Memory B cell (primary cell): Measurements from ENCODE around the gene PIAS1.
"Not testable (repeated sequence)": the region's sequence is repeated elsewhere in the genome, so short reads cannot be mapped to it uniquely, and the experiment has no call there.

Source experiments
- ATAC-seq: fragments of 150-1000 bp; cut with Tn5 transposase; 2 replicates; pipeline ENCODE4 v1.10.0; 2021; ENCODE audit warnings: low read depth, mild to moderate bottlenecking, moderate library complexity
- DNase-seq, 2 donors: peaks; one replicate each; pipeline ENCODE4 v3.0.0; 2022; ENCODE audit warnings: low spot score in 2 of 2
- H3K27ac Mint-ChIP-seq: one replicate; pipeline ENCODE4 v1.8.0; 2022; ENCODE audit warnings: mild to moderate bottlenecking, moderate library complexity, mixed read lengths
- H3K27me3 Mint-ChIP-seq: one replicate; pipeline ENCODE4 v1.8.0; 2022; ENCODE audit warnings: mixed read lengths
- H3K36me3 Mint-ChIP-seq: one replicate; pipeline ENCODE4 v1.8.0; 2022; ENCODE audit warnings: mild to moderate bottlenecking, mixed read lengths
- H3K4me1 Mint-ChIP-seq: one replicate; pipeline ENCODE4 v1.8.0; 2022; ENCODE audit warnings: mixed read lengths
- H3K4me3 Mint-ChIP-seq: one replicate; pipeline ENCODE4 v1.8.0; 2022; ENCODE audit warnings: mild to moderate bottlenecking, moderate library complexity, mixed read lengths
- H3K9me3 Mint-ChIP-seq: one replicate; pipeline ENCODE4 v1.8.0; 2022; ENCODE audit warnings: mixed read lengths

Gene PIAS1

DNA sequence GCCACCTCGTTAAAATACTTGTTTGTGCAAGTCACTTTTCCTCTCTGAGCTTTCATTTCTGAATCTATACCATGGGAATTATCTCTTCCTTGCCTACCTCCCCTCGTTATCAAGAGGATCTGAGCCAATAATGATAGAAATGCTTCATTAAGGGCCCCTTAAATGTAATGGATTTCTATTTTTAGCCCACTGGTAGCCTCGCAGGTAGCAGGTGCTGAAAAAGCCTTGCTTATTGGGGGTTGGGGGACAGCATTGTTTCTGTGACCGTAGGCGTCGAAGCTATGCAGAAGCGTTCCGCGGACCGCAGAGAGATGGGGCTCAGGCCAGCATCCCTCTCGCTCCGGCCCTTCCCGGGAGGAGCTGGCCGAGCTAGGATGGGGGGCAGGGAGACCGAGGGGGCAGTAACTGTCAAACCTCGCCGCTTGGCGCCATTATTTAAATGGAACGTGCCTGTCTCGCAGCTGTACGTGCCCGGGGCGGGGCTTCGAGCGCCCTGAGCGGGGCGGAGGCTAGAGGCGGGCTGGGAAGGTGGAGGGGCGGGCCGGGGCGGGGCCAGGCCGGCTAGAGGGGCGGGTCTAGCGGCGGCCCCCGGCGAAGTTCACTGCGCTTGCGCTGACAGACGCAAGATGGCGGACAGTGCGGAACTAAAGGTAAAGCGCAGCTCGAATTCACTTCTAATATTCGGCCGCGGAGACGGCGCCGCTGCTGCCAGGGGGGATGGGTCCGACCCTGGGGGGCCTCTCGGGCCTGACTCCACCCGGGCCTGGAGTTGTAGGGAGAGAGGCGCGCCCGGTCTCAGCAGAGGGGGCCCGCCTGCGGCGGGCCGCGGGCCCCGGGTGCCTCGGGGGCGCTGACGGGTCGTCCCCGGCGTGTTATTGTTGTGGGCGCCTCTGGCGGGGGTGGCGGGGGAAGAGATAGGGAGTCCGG is at the start of gene PIAS1:
PIAS1 (plus strand) TSS at position 615 of the 927 bp plus-strand sequence; CDS start at position 627, 12 bp downstream.
- ATAC-seq (peak; percentile 86), DNase-seq (peak; percentile 81 to 91)
- Mint-ChIP-seq H3K27ac (peak within 1 kb of the TSS; percentile 92), H3K36me3 (no peaks in the 10 kb centered on the region), H3K4me1 (peaks cover 23% of the 10 kb centered on the region), H3K27me3 (no peaks in the 10 kb centered on the region), H3K9me3 (no peaks in the 10 kb centered on the region), H3K4me3 (peak within 1 kb of the TSS; percentile 92)

DNA sequence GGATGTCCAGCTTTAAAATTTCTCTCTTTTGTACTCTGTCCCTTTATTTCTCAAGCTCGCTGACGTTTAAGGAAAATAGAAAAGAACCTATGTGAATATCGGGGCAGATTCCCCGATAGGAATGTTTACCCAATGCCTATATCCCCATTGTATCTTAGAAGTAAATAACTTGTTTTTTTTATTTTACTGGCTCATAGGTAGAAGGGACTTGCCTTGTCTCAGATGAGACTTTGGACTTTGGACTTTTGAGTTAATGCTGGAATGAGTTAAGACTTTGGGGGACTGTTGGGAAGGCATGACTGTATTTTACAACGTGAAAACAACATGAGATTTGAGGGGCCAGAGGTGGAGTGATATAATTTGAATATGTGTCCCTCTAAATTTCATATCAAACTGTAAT is 46.5 kb upstream of the PIAS1 start:
- not testable (repeated sequence) for H3K4me3 Mint-ChIP-seq, H3K27me3 Mint-ChIP-seq, ATAC-seq, H3K4me1 Mint-ChIP-seq, H3K27ac Mint-ChIP-seq, DNase-seq, H3K36me3 Mint-ChIP-seq, H3K9me3 Mint-ChIP-seq

DNA sequence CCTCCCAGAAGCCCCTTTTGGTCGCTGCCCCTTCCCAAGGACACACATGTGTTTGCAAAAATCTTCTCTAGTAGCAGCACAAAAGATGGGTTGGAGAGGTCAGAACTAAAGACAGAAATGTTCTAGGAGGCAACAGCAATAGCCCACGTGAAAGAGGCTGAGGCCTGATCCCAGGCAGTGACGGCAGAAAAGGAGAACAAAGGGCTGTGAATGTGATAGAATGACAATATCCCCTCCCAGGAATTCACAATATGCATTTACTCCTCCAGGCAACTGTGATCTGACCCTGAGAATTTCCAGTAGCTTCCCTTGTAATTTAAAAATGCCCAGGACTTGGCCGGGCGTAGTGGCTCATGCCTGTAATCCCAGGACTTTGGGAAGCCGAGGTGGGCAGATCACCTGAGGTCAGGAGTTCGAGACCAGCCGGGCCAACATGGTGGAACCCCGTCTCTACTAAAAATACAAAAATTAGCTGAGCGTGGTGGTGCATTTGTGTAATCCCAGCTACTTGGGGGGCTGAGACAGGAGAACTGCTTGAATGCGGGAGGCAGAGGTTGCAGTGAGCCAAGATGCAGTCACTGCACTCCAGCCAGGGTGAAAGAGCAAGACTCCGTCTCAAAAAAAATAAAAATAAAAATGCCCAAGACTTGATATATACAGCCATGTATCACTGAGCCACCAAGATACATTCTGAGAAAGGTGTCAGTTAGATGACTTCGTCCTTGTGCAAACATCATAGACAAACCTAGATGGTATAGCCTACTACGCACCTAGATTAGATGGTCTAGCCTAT is 43.6 kb upstream of the PIAS1 start:
- Mint-ChIP-seq H3K36me3 (peaks cover 2% of the 10 kb centered on the region), H3K4me1 (peaks cover 10% of the 10 kb centered on the region), H3K9me3 (peaks cover 10% of the 10 kb centered on the region), H3K27ac (no peak overlapping the region), H3K27me3 (peaks cover 5% of the 10 kb centered on the region), H3K4me3 (no peak overlapping the region)
- ATAC-seq (no peak), DNase-seq (no peak)

DNA sequence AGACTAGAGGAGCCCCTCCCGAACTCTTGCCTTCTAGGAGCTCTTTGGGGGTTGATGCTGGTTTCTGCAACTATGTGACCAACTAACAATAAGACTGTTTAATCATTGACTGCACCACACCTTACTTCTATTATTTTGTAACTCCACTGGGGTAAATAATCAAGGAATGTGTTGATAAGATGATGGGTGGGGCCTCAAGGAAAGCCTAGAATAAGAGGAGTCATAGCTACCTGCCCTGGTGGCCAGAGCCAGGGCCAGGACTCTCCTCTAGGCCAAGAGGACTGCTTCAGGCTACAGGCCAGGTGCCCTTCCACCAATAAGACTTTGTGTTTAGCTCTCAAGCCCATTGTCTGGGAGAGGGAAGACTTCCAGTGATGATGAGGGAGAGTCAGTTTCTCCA is 41.2 kb upstream of the PIAS1 start:
- H3K36me3 Mint-ChIP-seq = peaks cover 2% of the 10 kb centered on the region
- H3K4me1 Mint-ChIP-seq = peaks cover 10% of the 10 kb centered on the region
- H3K4me3 Mint-ChIP-seq = no peak overlapping the region
- H3K27me3 Mint-ChIP-seq = peaks cover 5% of the 10 kb centered on the region
- no peak for DNase-seq
- H3K27ac Mint-ChIP-seq = no peak overlapping the region
- peaks cover 6% of the 10 kb centered on the region for H3K9me3 Mint-ChIP-seq
- ATAC-seq = no peak

DNA sequence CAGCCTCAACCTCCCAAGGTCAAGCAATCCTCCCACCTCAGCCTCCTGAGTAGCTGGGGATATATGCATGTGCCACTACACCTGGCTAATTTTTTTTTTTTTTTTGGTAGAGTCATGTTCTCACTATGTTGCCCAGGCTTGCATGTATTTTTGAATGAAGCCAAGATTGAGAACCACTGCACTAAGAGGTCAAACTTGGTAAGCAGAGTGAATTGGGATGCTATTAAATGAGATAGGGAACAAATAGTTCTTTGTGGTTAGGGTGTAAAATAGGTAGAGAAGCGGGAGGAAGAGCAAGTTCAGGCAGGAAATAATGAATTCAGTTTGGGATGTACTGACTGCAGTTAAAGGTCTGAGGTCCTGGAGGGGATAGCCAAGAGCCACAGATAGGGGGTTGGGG is 39.9 kb upstream of the PIAS1 start:
- H3K4me3 Mint-ChIP-seq = no peak overlapping the region

DNA sequence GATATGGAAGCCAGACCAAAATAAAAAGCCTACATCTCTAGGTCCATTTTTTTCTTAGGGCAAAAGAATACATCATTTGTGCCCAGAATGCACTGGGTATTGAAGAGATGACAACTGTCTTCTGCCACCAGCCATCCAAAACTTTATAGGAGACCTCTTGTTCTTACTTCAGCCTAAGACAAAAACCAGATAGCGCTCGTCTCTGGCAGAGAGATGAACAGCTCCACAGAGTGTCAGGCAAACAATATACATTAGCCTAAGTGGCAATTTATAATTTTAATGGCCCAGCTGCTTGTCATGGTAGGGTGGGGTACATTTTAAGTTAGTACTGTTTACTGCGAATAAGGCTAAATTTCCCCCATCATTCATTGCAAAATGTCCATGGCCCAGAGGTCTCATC is 38.9 kb upstream of the PIAS1 start:
- Mint-ChIP-seq H3K27me3 (peaks cover 8% of the 10 kb centered on the region), H3K27ac (no peak overlapping the region), H3K9me3 (peaks cover 2% of the 10 kb centered on the region), H3K4me3 (no peak overlapping the region), H3K36me3 (no peaks in the 10 kb centered on the region), H3K4me1 (no peaks in the 10 kb centered on the region)
- no peak for DNase-seq
- ATAC-seq = no peak

More for the DNA sequence above, 39.9 kb upstream of the PIAS1 start:
- peaks cover 7% of the 10 kb centered on the region for H3K4me1 Mint-ChIP-seq
- DNase-seq (no peak), ATAC-seq (no peak)
- peaks cover 2% of the 10 kb centered on the region for H3K9me3 Mint-ChIP-seq
- H3K27ac Mint-ChIP-seq = no peak overlapping the region
- H3K36me3 Mint-ChIP-seq = no peaks in the 10 kb centered on the region
- H3K27me3 Mint-ChIP-seq = peaks cover 5% of the 10 kb centered on the region

DNA sequence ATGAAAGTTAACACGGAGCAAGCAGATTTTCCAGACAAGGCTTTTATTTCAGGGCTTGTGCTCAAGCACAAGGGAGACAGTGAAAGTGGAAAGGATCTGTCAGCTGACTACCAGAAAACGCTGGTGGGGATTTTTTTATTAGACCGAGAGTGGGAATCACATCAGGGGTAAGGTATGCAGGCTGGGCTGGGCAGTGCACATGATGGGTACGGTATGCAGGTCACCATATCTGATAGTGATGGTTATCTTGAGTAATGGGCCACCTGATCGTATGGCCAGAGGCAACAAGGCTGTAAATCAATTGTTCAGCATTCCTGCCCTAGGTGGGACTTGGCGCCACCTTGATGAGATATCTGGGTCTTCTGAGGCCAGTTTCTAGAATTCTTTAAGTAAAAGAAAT is 36.9 kb upstream of the PIAS1 start:
- Mint-ChIP-seq H3K9me3 (peaks cover 2% of the 10 kb centered on the region), H3K27me3 (peaks cover 10% of the 10 kb centered on the region), H3K36me3 (no peaks in the 10 kb centered on the region), H3K4me1 (no peaks in the 10 kb centered on the region), H3K27ac (no peak overlapping the region), H3K4me3 (no peak overlapping the region)
- no peak for ATAC-seq
- DNase-seq = no peak

DNA sequence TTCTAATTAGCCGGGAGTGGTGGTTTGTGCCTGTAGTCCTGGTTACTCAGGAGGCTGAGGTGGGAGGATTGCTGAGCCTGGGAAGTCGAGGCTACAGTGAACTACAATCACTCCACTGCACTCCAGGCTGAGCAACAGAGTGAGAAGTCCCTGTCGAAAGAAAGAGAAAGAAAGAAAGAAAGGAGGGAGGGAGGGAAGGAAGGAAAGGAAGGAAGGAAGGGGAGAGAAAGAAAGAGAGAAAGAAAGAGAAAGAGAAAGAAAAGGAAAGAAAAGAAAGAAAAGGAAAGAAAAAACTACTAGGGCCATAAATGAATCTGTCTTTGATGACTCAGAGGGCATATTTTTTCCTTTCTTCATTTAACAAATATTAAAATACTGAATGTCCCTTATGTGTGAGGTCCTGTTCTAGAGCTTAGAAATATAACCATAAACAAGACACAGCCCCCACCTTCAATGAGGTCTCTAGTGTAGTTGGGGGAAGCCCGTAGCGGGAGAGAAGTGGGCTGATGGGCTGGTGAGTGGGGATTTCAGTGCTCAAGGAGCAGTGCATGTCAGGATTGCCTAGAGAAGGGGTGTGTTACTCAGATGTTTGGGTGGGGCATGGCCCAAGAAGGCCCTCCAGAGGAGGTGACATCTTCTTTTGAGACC is 35.2 kb upstream of the PIAS1 start:
- peaks cover 2% of the 10 kb centered on the region for H3K9me3 Mint-ChIP-seq
- ATAC-seq = no peak
- no peak overlapping the region for H3K4me3 Mint-ChIP-seq
- H3K27ac Mint-ChIP-seq = no peak overlapping the region
- no peaks in the 10 kb centered on the region for H3K36me3 Mint-ChIP-seq
- H3K27me3 Mint-ChIP-seq = peaks cover 6% of the 10 kb centered on the region
- DNase-seq = no peak
- no peaks in the 10 kb centered on the region for H3K4me1 Mint-ChIP-seq

DNA sequence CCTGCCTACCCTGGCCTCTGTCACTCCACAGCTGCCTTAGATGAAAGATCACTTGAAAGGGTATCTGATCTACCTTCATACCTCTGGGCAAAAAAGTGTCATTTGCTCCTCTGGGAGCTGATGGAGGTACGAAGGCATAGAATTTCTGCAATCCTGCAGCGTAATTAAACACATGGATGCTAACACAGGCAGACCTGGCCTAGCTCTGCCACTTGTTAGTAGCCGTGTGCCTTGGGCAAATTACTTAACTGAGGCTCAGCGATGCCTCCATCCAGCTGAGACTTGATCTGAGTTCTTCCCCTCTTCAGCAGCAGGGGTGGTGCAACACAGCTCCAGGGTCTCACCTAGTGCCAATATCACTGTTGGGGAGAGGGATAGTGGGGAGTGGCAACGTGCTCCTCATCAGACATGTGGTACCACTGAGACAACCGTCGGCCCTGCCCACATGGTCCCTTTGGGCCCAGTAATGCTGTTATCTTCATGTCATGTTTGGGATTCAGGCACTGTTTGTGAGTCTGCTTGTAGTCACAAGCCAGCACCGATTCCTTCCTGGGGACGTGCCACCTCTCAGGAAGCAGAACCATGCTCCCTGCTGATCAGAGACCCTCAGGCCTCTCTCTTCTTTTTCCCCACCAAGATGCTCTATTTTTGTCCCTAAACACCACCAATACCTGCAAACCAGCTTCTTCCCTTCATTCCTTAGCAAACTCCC is 34.1 kb upstream of the PIAS1 start:
- Mint-ChIP-seq H3K4me3 (no peak overlapping the region), H3K36me3 (no peaks in the 10 kb centered on the region), H3K9me3 (peaks cover 2% of the 10 kb centered on the region), H3K27ac (no peak overlapping the region), H3K27me3 (peaks cover 6% of the 10 kb centered on the region), H3K4me1 (no peaks in the 10 kb centered on the region)
- DNase-seq (no peak), ATAC-seq (no peak)

DNA sequence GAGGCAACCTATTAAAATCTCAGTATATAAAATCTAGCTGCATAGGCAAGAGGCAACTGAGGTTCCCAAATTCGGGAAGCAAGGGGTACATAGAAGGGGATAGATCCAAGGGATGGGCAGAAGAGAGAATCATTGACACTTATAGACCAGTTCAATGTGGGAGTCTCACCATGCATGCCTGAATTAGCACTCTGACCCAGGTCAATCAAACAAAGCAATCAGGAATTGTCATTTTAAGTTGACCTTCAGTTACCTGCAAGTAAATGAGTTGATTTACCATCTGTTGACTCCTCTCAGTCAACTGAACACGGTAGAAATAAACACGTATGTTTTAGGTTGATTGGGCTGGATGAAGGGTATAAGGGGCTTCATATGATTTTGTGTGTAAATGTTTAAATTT is 33.4 kb upstream of the PIAS1 start:
- no peak for ATAC-seq
- H3K36me3 Mint-ChIP-seq = no peaks in the 10 kb centered on the region
- H3K9me3 Mint-ChIP-seq = peaks cover 2% of the 10 kb centered on the region
- H3K4me3 Mint-ChIP-seq = no peak overlapping the region
- DNase-seq = no peak
- H3K27me3 Mint-ChIP-seq = peaks cover 6% of the 10 kb centered on the region
- no peaks in the 10 kb centered on the region for H3K4me1 Mint-ChIP-seq
- H3K27ac Mint-ChIP-seq = no peak overlapping the region

DNA sequence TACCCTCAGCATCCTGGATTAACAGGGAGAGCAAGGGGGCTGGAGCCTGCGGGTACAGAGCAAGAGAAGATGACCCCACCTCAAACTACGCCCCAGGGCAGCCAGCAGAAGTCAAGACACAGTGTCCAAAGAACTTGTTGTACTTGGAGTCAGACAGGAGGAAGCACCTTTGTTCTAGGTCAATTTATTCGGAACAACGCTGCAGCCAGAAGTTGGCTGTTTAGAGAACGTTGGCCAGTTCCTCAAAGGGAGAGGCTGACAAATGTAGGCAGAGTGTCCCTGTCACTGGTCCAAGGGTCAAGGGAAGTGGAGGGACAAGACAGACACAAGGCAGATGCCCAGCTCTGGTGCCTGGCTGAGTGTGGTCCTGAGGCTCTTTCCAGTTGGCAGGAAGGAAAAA is 32.1 kb upstream of the PIAS1 start:
- H3K27me3 Mint-ChIP-seq = peaks cover 7% of the 10 kb centered on the region
- ATAC-seq (no peak), DNase-seq (no peak)
- H3K27ac Mint-ChIP-seq = no peak overlapping the region
- H3K4me3 Mint-ChIP-seq = no peak overlapping the region
- H3K4me1 Mint-ChIP-seq = no peaks in the 10 kb centered on the region
- peaks cover 2% of the 10 kb centered on the region for H3K9me3 Mint-ChIP-seq
- H3K36me3 Mint-ChIP-seq = no peaks in the 10 kb centered on the region

DNA sequence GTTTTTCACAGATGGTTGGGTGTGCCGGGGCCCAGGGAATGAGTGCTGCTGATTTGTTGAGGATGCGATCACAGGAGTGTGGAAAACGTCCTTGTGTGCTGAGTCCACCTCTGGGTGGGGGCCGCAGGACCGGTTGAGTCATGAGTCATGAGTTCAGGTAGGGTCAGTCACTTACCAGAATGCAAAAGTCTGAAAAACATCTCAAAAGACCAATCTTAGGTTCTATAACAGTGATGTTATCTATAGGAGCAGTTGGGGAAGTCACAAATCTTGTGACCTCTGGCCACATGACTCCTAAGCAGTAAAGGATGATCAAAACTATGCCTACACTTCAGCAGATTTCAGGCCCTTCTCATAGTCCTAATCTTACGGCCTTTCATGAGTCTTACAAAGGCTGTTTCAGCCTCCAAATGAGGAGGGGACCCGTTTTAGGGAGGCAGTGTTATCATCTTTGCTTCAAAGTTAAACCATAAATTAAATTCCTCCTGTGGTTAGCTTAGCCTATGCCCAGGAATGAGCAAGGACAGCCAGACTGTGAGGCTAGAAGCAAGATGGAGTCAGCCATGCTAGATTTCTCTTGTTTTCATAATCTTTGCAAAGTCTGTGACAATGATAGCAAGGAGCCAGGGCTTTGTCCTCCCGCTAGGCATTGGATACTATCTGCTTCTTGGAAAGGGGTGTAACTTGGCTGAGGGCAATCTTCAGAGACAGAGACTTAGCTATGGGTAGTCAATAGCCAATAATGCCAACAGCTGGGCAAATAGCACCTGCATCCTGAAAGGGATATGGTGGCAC is 30.6 kb upstream of the PIAS1 start:
- Mint-ChIP-seq H3K27me3 (peaks cover 11% of the 10 kb centered on the region), H3K36me3 (no peaks in the 10 kb centered on the region), H3K4me1 (no peaks in the 10 kb centered on the region), H3K9me3 (no peaks in the 10 kb centered on the region), H3K27ac (no peak overlapping the region), H3K4me3 (no peak overlapping the region)
- DNase-seq (no peak), ATAC-seq (no peak)

DNA sequence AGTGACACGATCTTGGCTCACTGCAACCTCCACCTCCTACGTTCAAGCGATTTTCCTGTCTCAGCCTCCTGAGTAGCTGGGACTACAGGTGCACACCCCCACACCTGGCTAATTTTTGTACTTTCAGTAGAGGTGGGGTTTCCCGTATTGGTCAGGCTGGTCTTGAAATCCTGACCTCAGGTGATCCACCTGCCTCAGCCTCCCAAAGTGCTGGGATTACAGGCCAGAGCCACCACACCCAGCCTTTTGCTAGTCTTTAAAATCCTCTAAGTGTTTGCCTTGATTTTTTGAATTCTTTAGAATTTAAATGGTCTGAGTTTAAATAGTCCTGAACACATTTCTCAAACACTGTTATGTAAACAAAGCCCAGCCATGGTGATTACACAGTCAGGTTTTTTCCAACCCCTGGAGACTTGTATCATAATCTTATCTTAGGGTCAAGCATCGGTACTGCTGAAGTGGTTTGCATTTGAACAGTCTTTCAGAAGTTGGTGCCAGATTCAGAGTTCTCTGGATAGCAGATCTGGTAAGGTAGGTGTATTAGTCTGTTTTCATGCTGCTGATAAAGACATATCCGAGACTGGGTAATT is 28.2 kb upstream of the PIAS1 start:
- Mint-ChIP-seq H3K4me1 (no peaks in the 10 kb centered on the region), H3K9me3 (no peaks in the 10 kb centered on the region), H3K27me3 (peaks cover 10% of the 10 kb centered on the region), H3K4me3 (no peak overlapping the region), H3K36me3 (no peaks in the 10 kb centered on the region), H3K27ac (no peak overlapping the region)
- no peak for ATAC-seq
- no peak for DNase-seq
